GM21528 (cell line): Measurements from ENCODE around the gene UGT2A1.

Experiments used
- ATAC-seq: cut with Tn5 transposase; IDR thresholded peaks from one replicate; pipeline ENCODE4 v1.9.1; 2021; ENCODE audit warnings: mild to moderate bottlenecking, moderate library complexity; ENCODE audit not compliant: unreplicated experiment, low FRiP score

UGT2A1 gene

GRCh38 chr4:69594382-69594781 is 58.7 kb downstream of the UGT2A1 start:
- no peak for ATAC-seq

GRCh38 chr4:69591364-69591763 is 61.7 kb downstream of the UGT2A1 start:
- ATAC-seq = no peak

GRCh38 chr4:69589884-69590283 is 63.2 kb downstream of the UGT2A1 start:
- no peak for ATAC-seq

GRCh38 chr4:69584135-69584534 is 68.9 kb downstream of the UGT2A1 start:
- ATAC-seq = no peak

- no peak for ATAC-seq
These were observed 69.5 kb downstream of the UGT2A1 start for GRCh38 chr4:69583543-69583942.

- no peak for ATAC-seq
These were observed 75.8 kb downstream of the UGT2A1 start for GRCh38 chr4:69577245-69577644.

GRCh38 chr4:69576251-69576877 is 76.7 kb downstream of the UGT2A1 start:
- no peak for ATAC-seq

GRCh38 chr4:69568787-69569186 is 84.3 kb downstream of the UGT2A1 start:
- ATAC-seq = no peak

- ATAC-seq = no peak
These were observed 89.6 kb downstream of the UGT2A1 start for GRCh38 chr4:69563424-69563823.

GRCh38 chr4:69549651-69550050 is 103.4 kb downstream of the UGT2A1 start:
- no peak for ATAC-seq

- no peak for ATAC-seq
These were observed 106.8 kb downstream of the UGT2A1 start for GRCh38 chr4:69546134-69546765.
